GM12865 (cell line): ENCODE measurements around the gene C1orf226.
"Not testable (repeated sequence)": the region's sequence is repeated elsewhere in the genome, so short reads cannot be mapped to it uniquely, and the experiment has no call there.

Experiments used
- DNase-seq: peaks from one replicate; pipeline ENCODE4 v3.0.0; 2010; ENCODE audit warnings: low read depth
- H3K4me3 ChIP-seq: 2 replicates; pipeline ENCODE4 v1.5.1; 2011; ENCODE audit warnings: mild to moderate bottlenecking, low read depth, low read length, control low read depth
- TF ChIP-seq, protein P1 (sequence below): IDR thresholded peaks from 2 replicates; pipeline ENCODE4 v1.5.1; 2011; ENCODE audit warnings: low read length, control low read depth, low read depth, inconsistent platforms; ENCODE audit not compliant: insufficient read depth; ENCODE audit errors: missing control alignments

Gene C1orf226

DNA sequence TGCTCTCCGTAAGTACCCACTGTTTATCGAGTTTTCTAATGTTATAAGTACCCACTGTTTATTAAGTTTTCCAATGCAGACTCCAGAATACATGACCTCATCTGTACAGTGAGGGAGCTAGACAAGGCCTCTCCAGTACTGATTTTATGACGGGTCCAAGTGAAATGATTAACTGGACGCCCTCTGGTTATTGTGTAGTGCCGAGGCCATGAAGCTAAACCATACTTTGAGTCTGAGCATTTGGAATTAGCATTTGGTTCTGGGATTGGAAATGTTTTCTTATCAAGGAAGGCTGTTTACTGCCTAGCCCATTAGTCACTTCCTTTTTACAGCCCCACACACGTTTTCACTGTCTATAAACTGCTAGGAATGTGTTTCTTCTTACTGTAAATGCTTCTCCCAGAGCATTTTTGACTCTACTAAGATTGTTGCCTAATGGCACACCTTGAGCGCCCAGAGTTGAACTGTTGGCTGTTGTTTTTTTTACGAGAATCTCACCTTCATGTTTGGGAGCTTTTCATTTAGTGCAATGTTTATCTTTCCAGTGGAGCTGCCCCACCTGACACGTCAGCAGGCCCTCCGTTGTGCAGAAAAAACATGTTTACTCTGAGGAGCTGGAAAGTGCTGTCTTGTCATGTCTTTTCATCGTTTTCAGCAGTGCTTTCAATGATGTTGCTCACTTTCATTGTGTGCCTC is 31.7 kb upstream of the C1orf226 start:
- TF ChIP-seq, protein P1, sequence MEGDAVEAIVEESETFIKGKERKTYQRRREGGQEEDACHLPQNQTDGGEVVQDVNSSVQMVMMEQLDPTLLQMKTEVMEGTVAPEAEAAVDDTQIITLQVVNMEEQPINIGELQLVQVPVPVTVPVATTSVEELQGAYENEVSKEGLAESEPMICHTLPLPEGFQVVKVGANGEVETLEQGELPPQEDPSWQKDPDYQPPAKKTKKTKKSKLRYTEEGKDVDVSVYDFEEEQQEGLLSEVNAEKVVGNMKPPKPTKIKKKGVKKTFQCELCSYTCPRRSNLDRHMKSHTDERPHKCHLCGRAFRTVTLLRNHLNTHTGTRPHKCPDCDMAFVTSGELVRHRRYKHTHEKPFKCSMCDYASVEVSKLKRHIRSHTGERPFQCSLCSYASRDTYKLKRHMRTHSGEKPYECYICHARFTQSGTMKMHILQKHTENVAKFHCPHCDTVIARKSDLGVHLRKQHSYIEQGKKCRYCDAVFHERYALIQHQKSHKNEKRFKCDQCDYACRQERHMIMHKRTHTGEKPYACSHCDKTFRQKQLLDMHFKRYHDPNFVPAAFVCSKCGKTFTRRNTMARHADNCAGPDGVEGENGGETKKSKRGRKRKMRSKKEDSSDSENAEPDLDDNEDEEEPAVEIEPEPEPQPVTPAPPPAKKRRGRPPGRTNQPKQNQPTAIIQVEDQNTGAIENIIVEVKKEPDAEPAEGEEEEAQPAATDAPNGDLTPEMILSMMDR, result no peak
- H3K4me3 ChIP-seq, result no peak overlapping the region
- DNase-seq, result no peak

DNA sequence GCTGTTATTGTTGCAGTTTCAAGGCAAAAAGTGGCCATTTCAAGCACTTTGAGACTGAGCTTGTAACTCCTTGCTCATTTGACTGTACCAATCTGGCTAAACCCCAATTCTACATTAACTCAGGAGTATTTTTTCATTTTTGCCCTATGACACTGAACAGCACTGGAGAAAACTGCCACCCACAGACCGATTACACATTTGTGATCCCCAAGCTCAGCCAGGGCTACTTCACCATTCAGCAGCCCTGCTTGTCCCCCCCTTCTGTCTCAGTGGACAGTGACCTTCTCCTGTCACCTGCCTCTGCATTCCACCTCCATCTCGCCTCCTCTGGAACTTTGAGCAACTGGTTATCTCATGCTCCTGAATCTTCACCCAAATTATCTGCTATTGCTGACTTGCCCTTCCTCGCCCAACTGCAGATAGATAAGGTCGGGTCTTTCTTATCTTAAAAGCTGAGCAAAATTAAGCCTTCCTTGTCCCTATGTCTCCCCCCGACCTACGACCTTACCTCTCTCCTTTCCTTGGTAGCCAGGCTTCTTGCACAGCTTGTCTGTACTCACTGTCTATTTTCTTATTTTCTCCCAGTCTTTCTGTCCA is 30.2 kb upstream of the C1orf226 start:
- DNase-seq, result no peak
- TF ChIP-seq, protein P1, result no peak
- no peak overlapping the region for H3K4me3 ChIP-seq

DNA sequence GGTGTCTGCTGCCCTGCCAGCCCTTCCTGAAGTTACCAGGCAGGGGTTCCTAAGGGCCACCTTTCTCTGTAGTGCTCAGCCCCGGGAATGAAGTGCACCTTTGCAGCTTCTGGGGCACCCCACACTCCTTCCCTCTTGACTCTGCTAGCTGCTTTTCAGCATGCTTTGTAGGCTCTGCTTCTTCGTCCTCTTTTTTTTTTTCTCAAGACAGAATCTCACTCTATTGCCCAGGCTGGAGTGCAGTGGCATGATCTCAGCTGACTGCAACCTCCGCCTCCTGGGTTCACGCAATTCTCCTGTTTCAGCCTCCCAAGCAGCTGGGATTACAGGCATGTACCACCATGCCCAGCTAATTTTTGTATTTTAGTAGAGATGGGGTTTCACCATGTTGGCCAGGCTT is 29.7 kb upstream of the C1orf226 start:
- not testable (repeated sequence) for DNase-seq, H3K4me3 ChIP-seq

DNA sequence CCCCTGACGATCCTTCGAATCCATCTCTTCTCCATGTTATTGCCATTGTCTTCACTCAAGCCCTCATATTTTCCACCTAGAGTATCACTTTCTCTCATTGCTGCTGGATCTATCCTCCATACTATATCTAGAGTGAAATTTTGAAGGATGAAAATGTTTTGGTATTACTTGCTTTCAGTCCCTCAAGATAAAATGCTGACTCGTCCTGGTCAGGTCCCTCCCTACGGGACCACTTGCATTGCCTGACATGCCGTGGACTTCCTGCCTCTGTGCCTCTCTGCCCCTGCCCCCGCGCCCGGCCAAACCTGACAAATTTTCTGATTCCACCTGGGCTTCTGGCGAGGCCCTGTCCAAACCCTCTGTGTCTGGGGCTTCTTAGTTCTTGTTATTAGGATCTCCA is 28.4 kb upstream of the C1orf226 start:
- DNase-seq, result no peak
- H3K4me3 ChIP-seq, result no peak overlapping the region
- TF ChIP-seq, protein P1, result no peak

DNA sequence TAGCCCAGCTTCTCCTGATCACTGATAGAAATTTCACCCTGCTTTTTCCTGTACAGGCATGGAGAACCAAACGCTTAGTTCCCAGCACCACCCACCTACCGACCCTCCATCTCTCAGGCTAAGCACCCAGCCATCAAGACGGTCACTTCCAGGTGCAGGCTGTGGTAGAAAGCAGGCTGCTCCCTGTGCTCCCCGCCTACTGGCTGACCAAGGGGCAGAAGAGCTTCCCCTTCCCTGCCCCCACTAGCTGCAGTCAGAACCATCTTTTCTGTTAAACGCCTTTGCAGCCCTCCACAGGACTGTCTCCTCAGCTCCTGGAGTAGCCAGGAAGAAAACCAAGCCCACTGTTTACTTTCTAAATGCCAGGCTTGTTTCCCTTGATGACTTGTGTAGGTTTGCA is 27.8 kb upstream of the C1orf226 start:
- H3K4me3 ChIP-seq, result no peak overlapping the region
- no peak for DNase-seq
- TF ChIP-seq, protein P1, result no peak

DNA sequence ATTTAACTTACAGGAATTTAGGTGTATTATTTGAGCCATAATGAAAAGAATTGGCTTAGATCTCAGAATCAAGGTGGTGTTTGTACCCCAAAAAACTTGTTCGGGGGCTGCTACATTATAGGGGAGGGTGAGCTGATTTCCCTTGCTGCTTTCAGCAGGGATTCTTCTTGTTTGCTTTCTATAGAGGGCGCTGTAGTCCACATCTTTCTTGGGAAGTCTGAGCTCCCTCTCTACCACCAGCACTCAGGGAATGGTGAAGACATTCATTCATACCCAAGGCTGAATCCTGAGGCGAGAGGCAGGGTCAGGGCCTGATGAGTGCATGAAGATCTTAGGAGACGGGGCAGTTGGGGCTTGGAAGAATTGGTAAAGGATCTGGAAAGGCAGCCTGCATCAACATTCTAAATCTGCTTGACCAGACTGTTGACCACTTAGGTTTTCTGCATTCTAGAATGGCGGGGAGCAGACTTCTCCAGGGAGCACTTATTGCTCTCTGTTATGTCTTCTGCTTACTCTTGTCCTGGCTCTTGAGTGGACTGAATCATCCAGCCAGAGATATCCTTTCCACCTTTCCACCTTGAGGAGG is 23.8 kb upstream of the C1orf226 start:
- DNase-seq, result peak; percentile 9
- TF ChIP-seq, protein P1, result peak; percentile 33
- H3K4me3 ChIP-seq, result no peak overlapping the region

DNA sequence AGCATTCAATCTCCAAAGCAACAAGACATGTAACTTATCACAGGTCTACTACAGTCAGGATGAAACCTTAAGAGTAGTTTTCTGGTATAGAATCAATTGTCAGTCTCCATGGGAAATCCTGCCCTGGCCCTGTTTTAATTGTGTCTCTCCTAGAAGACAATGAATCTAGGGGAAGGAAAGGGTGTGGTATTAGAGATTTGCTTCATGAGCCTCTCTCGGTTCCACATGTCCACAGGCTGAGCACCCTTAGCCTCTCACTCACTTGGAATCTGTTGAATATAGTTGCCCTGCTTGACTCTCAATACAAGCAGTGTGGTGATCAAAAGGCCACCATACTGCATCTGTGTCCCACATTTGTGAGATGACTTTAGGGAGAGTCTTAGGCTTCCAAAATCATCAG is 22.6 kb upstream of the C1orf226 start:
- DNase-seq, result no peak
- TF ChIP-seq, protein P1, result no peak
- H3K4me3 ChIP-seq, result no peak overlapping the region
